A673 (cell line): ENCODE data around the gene PASK. TPM values are rescaled to one million over a fixed set of nuclear protein-coding genes. Genes with fewer than 3 reads are reported as not detected.

Experiments used
- BruUV-seq: library from RNA; stranded (reverse); fragments of 400-500 nt; replicated peaks from 2 replicates; lab custom pipeline; 2021; lab: Mats Ljungman, UMichigan
- CTCF ChIA-PET: fragments of 300-600 bp; sonication (Branson Sonifier 250); formaldehyde crosslinking; loops from one replicate; lab custom pipeline; 2022; ENCODE audit warnings: antibody characterized with exemption; lab: Charles Lee
- POLR2A ChIA-PET: fragments of 300-600 bp; sonication (Branson Sonifier 250); formaldehyde crosslinking; loops from one replicate; lab custom pipeline; 2022; ENCODE audit warnings: antibody characterized with exemption; ENCODE audit not compliant: low non-redundant PET; lab: Charles Lee
- DNase-seq: peaks from one replicate; pipeline ENCODE4 v3.0.0-alpha.2; 2015; ENCODE audit warnings: low spot score
- H3K27ac ChIP-seq: fragments of 200-600 bp; sonication (generic); 2 replicates; pipeline ENCODE4 v1.5.1; 2016; ENCODE audit warnings: mixed run types, low read depth, mild to moderate bottlenecking, mixed read lengths, antibody characterized with exemption, low read length; ENCODE audit not compliant: poor library complexity, severe bottlenecking
- H3K27me3 ChIP-seq: fragments of 200-600 bp; sonication (generic); replicated peaks from 2 replicates; pipeline ENCODE4 v1.6.1; 2017; ENCODE audit warnings: mixed run types, low read depth, mild to moderate bottlenecking, mixed read lengths, antibody characterized with exemption, low read length; ENCODE audit not compliant: insufficient read depth, poor library complexity
- H3K36me3 ChIP-seq: fragments of 200-600 bp; sonication (generic); 2 replicates; pipeline ENCODE4 v1.6.1; 2016; ENCODE audit warnings: mixed run types, mild to moderate bottlenecking, mixed read lengths, antibody characterized with exemption, low read length; ENCODE audit not compliant: insufficient read depth, poor library complexity, severe bottlenecking
- H3K4me1 ChIP-seq: fragments of 200-600 bp; sonication (generic); 2 replicates; pipeline ENCODE4 v1.6.1; 2017; ENCODE audit warnings: mixed run types, mild to moderate bottlenecking, mixed read lengths, antibody characterized with exemption, low read length; ENCODE audit not compliant: insufficient read depth, poor library complexity, severe bottlenecking
- H3K4me3 ChIP-seq: fragments of 200-600 bp; sonication (generic); 2 replicates; pipeline ENCODE4 v1.5.1; 2016; ENCODE audit warnings: low read depth, mixed run types, mild to moderate bottlenecking, mixed read lengths, low read length; ENCODE audit not compliant: poor library complexity, severe bottlenecking
- H3K9me3 ChIP-seq: fragments of 200-600 bp; sonication (generic); 2 replicates; pipeline ENCODE4 v1.6.1; 2016; ENCODE audit warnings: mixed run types, low read depth, mild to moderate bottlenecking, mixed read lengths, antibody characterized with exemption, low read length; ENCODE audit not compliant: poor library complexity, severe bottlenecking
- CTCF ChIP-seq: fragments of 300-800, 200-600 bp; sonication (generic); conservative IDR thresholded peaks from 2 replicates; pipeline ENCODE4 v1.5.1; 2017; ENCODE audit warnings: low read depth, mild to moderate bottlenecking, antibody characterized with exemption, low read length, moderate library complexity, mixed read lengths
- EZH2 ChIP-seq: fragments of 200-600 bp; sonication (generic); IDR thresholded peaks from 2 replicates; pipeline ENCODE4 v1.6.1; 2017; ENCODE audit warnings: borderline replicate concordance, low read depth, mild to moderate bottlenecking, mixed read lengths, antibody characterized with exemption, low read length; ENCODE audit not compliant: poor library complexity, severe bottlenecking
- intact Hi-C: fragments of 100-400 bp; cut with micrococcal nuclease; formaldehyde crosslinking; loops from one replicate; pipeline ENCODE4 v1.10.0; 2022; ENCODE audit not compliant: unreplicated experiment
- total RNA-seq: library from RNA; stranded (reverse); gene quantifications from 2 replicates; pipeline ENCODE4 v1.2.3, GENCODE V29; 2021

PASK gene
- total RNA-seq, 1 experiment from 2014 or later, result 59.4 TPM

GRCh38 chr2:241128266-241128665 lies 21.0 kb downstream of the PASK start:
- POLR2A ChIA-PET, result no interaction called here
- no peaks in the 10 kb centered on the region for H3K4me1 ChIP-seq
- BruUV-seq, result no TSS peak
- no peak overlapping the region for H3K4me3 ChIP-seq
- no peak for DNase-seq
- H3K27ac ChIP-seq, result no peak overlapping the region
- H3K27me3 ChIP-seq, result no peaks in the 10 kb centered on the region
- TF ChIP-seq CTCF (no peak), EZH2 (no peak)
- H3K36me3 ChIP-seq, result peaks cover 5% of the 10 kb centered on the region
- intact Hi-C loops, result no loop called here
- CTCF ChIA-PET, result no interaction called here
- H3K9me3 ChIP-seq, result no peaks in the 10 kb centered on the region

- no peak for DNase-seq
- Histone ChIP-seq H3K4me3 (no peak overlapping the region), H3K4me1 (no peaks in the 10 kb centered on the region), H3K36me3 (peaks cover 3% of the 10 kb centered on the region), H3K27ac (no peak overlapping the region), H3K27me3 (no peaks in the 10 kb centered on the region), H3K9me3 (no peaks in the 10 kb centered on the region)
- TSS peak; percentile 26 for BruUV-seq
- CTCF ChIA-PET, result no interaction called here
- POLR2A ChIA-PET, result no interaction called here
- no peak for TF ChIP-seq EZH2
- no peak for TF ChIP-seq CTCF
- intact Hi-C loops, result no loop called here
Observed at GRCh38 chr2:241126771-241127202, 22.5 kb downstream of the PASK start.

GRCh38 chr2:241126201-241126611 lies 23.1 kb downstream of the PASK start:
- no peaks in the 10 kb centered on the region for H3K9me3 ChIP-seq
- POLR2A ChIA-PET, result no interaction called here
- intact Hi-C loops, result no loop called here
- DNase-seq, result no peak
- H3K27me3 ChIP-seq, result no peaks in the 10 kb centered on the region
- peaks cover 5% of the 10 kb centered on the region for H3K36me3 ChIP-seq
- no TSS peak for BruUV-seq
- no peak overlapping the region for H3K27ac ChIP-seq
- CTCF ChIA-PET, result no interaction called here
- H3K4me3 ChIP-seq, result no peak overlapping the region
- H3K4me1 ChIP-seq, result no peaks in the 10 kb centered on the region
- TF ChIP-seq CTCF, result no peak
- TF ChIP-seq EZH2, result no peak
